Right cardiac atrium (tissue), 5 donors: ENCODE data around the gene NDUFS8. TPM values are rescaled to one million over a fixed set of nuclear protein-coding genes. Genes with fewer than 3 reads are reported as not detected.
"Not testable (repeated sequence)": the region's sequence is repeated elsewhere in the genome, so short reads cannot be mapped to it uniquely, and the experiment has no call there.

ENCODE experiments used
- ATAC-seq, 2 donors: fragments of 200-7000 bp; cut with Tn5 transposase; one replicate each; pipeline versions ENCODE4 v1.8.0 to v1.9.1; 2020; ENCODE audit warnings: moderate library complexity in 2 of 2, mild to moderate bottlenecking in 1 of 2
- DNase-seq, 3 donors: peaks; one replicate each; pipeline ENCODE4 v3.0.0-alpha.2; 2020
- H3K27ac ChIP-seq: one replicate; pipeline ENCODE4 v1.5.1; 2013; ENCODE audit warnings: mild to moderate bottlenecking, low read length, control low read depth, moderate library complexity
- H3K27me3 ChIP-seq: one replicate; pipeline ENCODE4 v1.6.1; 2013; ENCODE audit not compliant: control insufficient read depth, insufficient read depth
- H3K4me1 ChIP-seq: one replicate; pipeline ENCODE4 v1.6.1; 2013; ENCODE audit warnings: low read length; ENCODE audit not compliant: control insufficient read depth, insufficient read depth
- H3K4me3 ChIP-seq: one replicate; pipeline ENCODE4 v1.5.1; 2013; ENCODE audit warnings: low read length, control low read depth
- H3K9me3 ChIP-seq: one replicate; pipeline ENCODE4 v1.6.1; 2013; ENCODE audit warnings: low read length; ENCODE audit not compliant: control insufficient read depth
- WGBS: extraction: QIAGEN DNeasy Blood & Tissue Kit; methylation state at CpG from one replicate; pipeline ENCODE4 v1.1.7; 2013; 5-methylcytosine and 5-hydroxymethylcytosine counted together
- intact Hi-C, 4 donors: fragments of 100-400 bp; cut with DNase I; formaldehyde crosslinking; loops; one replicate each; pipeline versions ENCODE4 v1.11.0 to v1.14.0; 2022 to 2023
- long read RNA-seq, 4 donors: library from polyadenylated mRNA; unstranded; transcript quantifications; one replicate each; pipeline ENCODE4 v2.0.0, GENCODE V29; 2020 to 2021
- polyA plus RNA-seq: library from polyadenylated mRNA; stranded (reverse); fragments of 200-250 nt; gene quantifications from one replicate; pipeline ENCODE4 v1.2.3, GENCODE V29; 2013
- total RNA-seq, 4 donors: library from RNA; stranded (reverse); fragmentation: NEBNext Ultra II Directional; extraction: Animal tissue kit (Norgen Biotek cat#: 25700); gene quantifications; one replicate each; pipeline ENCODE4 v1.2.1, GENCODE V29; 2021
- donor health status: healthy with polysubstance abuse.
- donor health status: DM: no; HTN: yes; CAD: no.
- donor health status: DM: no; HTN: no; CAD: no.
- donor health status: DM: no; HTN: yes; CAD: no; lungs with severe emphysema.
- donor health status: DM: yes; HTN: yes; CAD: no.

NDUFS8 gene
- 100 to 1,000 TPM; 334 to 454 (median 391) TPM for total RNA-seq
- 642 TPM for polyA plus RNA-seq
- long read RNA-seq, donor 1, transcript NDUFS8-201 (7 exons, 791 nt), result major isoform, 270 of 329 reads
- long read RNA-seq, donor 1, partial matches to known transcripts, result 21 of 329 reads
- long read RNA-seq, donor 1, other reads (novel, unspliced or antisense), result 34 of 329 reads
- long read RNA-seq, donor 2, transcript NDUFS8-201 (7 exons, 791 nt), result major isoform, 230 of 305 reads
- long read RNA-seq, donor 2, partial matches to known transcripts, result 49 of 305 reads
- long read RNA-seq, donor 2, other reads (novel, unspliced or antisense), result 20 of 305 reads
- long read RNA-seq, donor 3, transcript NDUFS8-201 (7 exons, 791 nt), result major isoform, 133 of 210 reads
- long read RNA-seq, donor 3, partial matches to known transcripts, result 27 of 210 reads
- long read RNA-seq, donor 3, other reads (novel, unspliced or antisense), result 35 of 210 reads
- long read RNA-seq, donor 4, transcript NDUFS8-201 (7 exons, 791 nt), result major isoform, 159 of 227 reads
- long read RNA-seq, donor 4, transcript NDUFS8-207 (7 exons, 689 nt), result minor isoform, 5 of 227 reads
- long read RNA-seq, donor 4, partial matches to known transcripts, result 40 of 227 reads
- long read RNA-seq, donor 4, other reads (novel, unspliced or antisense), result 16 of 227 reads

- H3K9me3 ChIP-seq, result no peaks in the 10 kb centered on the region
- WGBS, result under 1% methylated on average over 56 of the region's 56 CpGs
- H3K4me3 ChIP-seq, result peak within 1 kb of the TSS; percentile 57
- H3K4me1 ChIP-seq, result peaks cover 2% of the 10 kb centered on the region
- intact Hi-C loops, result loop anchor here in 1 of 4 donors (10.0 kb wide), 1 partner anchor 284 kb away; the partner anchor contains the start of gene LRP5
- ATAC-seq (peak; percentile 94), DNase-seq (peak; percentile 98 to 99 (median 98))
- H3K27ac ChIP-seq, result peak within 1 kb of the TSS; percentile 98
- no peaks in the 10 kb centered on the region for H3K27me3 ChIP-seq
Observed at GRCh38 chr11:68030318-68031143, at the start of gene NDUFS8. Gene NDUFS8, plus strand, starts transcription at chr11:68030681. Its CDS starts 1,471 bp downstream, at chr11:68032152.

- ATAC-seq, H3K4me3 ChIP-seq, H3K27me3 ChIP-seq, DNase-seq, H3K4me1 ChIP-seq, H3K27ac ChIP-seq, intact Hi-C loops, H3K9me3 ChIP-seq: not testable (repeated sequence)
- 85% methylated on average over 10 of the region's 10 CpGs for WGBS
Observed at GRCh38 chr11:67981226-67981625, 49.3 kb upstream of the NDUFS8 start.

- H3K4me3 ChIP-seq, intact Hi-C loops, H3K27me3 ChIP-seq, H3K4me1 ChIP-seq, H3K27ac ChIP-seq, ATAC-seq, DNase-seq, H3K9me3 ChIP-seq: not testable (repeated sequence)
- WGBS, result 81% methylated on average over 17 of the region's 17 CpGs
Observed at GRCh38 chr11:67982255-67982857, 48.1 kb upstream of the NDUFS8 start.

- Histone ChIP-seq H3K4me1 (no peaks in the 10 kb centered on the region), H3K27ac (no peak overlapping the region), H3K27me3 (no peaks in the 10 kb centered on the region), H3K4me3 (no peak overlapping the region), H3K9me3 (no peaks in the 10 kb centered on the region)
- intact Hi-C loops, result no loop called here
- 80% methylated on average over 29 of the region's 29 CpGs for WGBS
- DNase-seq (no peak), ATAC-seq (no peak)
Observed at GRCh38 chr11:67983951-67984350, 46.5 kb upstream of the NDUFS8 start.

DNA sequence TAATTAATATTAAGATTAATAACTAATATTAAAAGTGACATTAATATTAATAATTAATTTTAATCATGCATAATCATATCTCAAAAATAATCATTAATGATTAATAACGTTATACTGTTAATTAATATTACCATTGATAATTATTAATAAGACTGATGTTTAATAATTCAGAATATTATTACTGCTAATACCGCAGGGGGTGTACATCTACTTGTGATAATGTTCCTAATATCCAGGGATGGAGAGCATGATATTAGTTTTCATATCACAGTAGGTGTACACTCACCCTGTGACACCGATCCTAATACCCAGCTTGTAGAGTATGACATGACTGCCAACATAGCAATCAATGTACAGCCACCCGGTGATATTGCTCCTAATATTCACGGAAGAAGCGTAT, 45.2 kb upstream of the NDUFS8 start:
- H3K27ac ChIP-seq, DNase-seq, H3K4me1 ChIP-seq, ATAC-seq, intact Hi-C loops, H3K4me3 ChIP-seq, H3K9me3 ChIP-seq, H3K27me3 ChIP-seq: not testable (repeated sequence)
- 85% methylated on average over 6 of the region's 6 CpGs for WGBS

DNA sequence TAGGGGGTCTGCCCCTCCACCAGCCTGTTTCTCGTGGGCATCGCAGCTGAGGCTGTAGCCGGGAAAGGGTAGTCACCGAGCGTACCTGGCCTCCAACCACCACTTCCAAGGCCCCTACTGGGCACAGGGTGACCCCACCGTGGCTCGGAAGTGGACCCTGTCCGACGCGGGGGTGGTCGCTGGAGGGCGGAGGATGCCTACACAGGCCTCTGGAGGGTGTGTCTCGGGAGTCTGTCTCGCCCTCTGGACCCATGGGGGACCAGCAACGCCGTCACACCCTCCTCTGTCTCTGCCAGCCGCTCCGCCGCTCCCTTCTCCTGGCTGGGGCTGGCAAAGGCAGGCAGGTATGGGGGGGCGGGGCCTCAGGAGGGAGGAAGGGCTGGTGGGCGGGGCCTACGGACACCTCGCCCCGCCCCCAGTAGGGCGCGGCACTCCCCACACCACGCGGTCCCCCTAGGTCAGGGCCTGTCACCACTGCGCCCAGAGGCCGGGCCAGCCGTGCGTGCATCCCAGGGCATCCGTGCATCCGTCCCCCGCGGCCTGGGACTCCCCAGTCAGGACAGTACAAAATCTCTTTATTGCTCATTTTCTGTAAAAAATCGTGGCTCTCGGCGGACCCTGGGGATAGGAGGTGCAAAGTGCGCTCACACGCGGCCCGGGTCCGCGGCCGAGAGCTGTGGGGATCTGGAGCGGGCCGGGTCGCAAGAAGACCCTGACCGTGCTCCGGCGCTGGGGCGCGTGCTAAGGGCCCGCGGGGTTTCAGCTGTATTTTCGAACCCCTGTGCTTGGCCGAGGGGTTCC, 39.7 kb upstream of the NDUFS8 start:
- 12% methylated on average over 48 of the region's 58 CpGs for WGBS
- DNase-seq (peak in 1 of 3 donors; percentile 73), ATAC-seq (peak; percentile 65 to 69)
- peak overlapping the region; percentile 28 for H3K4me3 ChIP-seq
- H3K9me3 ChIP-seq, H3K4me1 ChIP-seq, H3K27ac ChIP-seq, H3K27me3 ChIP-seq, intact Hi-C loops: not testable (repeated sequence)

- H3K27ac ChIP-seq, result not testable (repeated sequence)
Observed at GRCh38 chr11:67991347-67992121, 38.9 kb upstream of the NDUFS8 start.

GRCh38 chr11:67993821-67994220, 36.7 kb upstream of the NDUFS8 start:
- WGBS, result 48% methylated on average over 12 of the region's 12 CpGs
- H3K27ac ChIP-seq, H3K4me3 ChIP-seq, intact Hi-C loops, ATAC-seq, H3K9me3 ChIP-seq, H3K4me1 ChIP-seq, H3K27me3 ChIP-seq, DNase-seq: not testable (repeated sequence)

More at GRCh38 chr11:67991347-67992121, 38.9 kb upstream of the NDUFS8 start:
- H3K4me3 ChIP-seq, result peak overlapping the region; percentile 28
- H3K27me3 ChIP-seq, H3K4me1 ChIP-seq, intact Hi-C loops, H3K9me3 ChIP-seq, ATAC-seq: not testable (repeated sequence)
- 11% methylated on average over 63 of the region's 70 CpGs for WGBS
- peak in 1 of 3 donors; percentile 68 for DNase-seq

DNA sequence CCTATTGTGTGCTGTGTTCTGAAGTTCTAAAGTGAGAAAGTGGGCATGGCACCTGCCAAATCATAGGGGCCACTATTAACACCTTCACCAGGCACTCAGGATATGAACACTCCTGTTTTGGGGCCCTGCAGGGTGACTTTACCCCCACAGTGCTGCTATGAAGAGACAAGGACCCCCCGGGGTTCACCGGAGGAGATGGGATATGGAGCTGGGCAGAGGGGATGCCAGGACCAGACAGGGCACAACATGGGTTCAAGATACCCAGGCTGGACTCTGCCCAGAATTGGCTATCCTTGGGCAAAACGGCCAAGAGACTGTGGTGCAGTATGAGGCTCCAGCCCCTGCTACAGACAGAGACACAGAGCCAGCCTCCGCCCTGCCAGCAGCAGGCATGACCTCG, 36.1 kb upstream of the NDUFS8 start:
- not testable (repeated sequence) for DNase-seq

More for the DNA sequence above, 36.1 kb upstream of the NDUFS8 start:
- H3K27me3 ChIP-seq, H3K4me1 ChIP-seq, H3K9me3 ChIP-seq, ATAC-seq, intact Hi-C loops, H3K27ac ChIP-seq, H3K4me3 ChIP-seq: not testable (repeated sequence)
- WGBS, result 95% methylated on average over 5 of the region's 5 CpGs
